ENCODE results near the gene HGF.

HGF gene

DNA sequence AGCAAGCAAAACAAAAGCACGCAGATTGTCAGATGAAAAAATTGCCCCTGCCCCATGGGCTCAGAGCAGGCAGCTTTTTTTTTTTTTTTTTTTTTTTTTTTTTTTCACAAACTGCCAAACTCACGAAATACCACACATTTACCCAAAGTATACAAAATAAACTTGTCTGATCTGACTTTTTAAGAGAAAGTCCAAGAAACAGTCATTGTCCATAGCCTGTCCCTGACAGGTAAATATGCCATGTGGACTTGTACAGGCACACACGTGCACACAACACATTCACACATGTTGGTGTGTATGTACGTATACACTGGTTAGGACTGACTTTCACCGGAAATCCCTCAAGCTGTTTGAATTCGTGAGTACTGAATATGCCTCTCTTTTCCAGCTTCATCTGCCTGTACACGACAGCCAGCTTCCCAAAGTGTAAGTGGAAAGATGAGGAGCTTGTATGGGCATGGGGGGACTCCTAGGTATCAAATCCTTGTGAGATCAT lies 929 bp upstream of the HGF start:
- H3K27ac ChIP-seq, result peak overlapping the region; percentile 40; the same call in 1 of the 2 replicates
- TF ChIP-seq, protein P1, sequence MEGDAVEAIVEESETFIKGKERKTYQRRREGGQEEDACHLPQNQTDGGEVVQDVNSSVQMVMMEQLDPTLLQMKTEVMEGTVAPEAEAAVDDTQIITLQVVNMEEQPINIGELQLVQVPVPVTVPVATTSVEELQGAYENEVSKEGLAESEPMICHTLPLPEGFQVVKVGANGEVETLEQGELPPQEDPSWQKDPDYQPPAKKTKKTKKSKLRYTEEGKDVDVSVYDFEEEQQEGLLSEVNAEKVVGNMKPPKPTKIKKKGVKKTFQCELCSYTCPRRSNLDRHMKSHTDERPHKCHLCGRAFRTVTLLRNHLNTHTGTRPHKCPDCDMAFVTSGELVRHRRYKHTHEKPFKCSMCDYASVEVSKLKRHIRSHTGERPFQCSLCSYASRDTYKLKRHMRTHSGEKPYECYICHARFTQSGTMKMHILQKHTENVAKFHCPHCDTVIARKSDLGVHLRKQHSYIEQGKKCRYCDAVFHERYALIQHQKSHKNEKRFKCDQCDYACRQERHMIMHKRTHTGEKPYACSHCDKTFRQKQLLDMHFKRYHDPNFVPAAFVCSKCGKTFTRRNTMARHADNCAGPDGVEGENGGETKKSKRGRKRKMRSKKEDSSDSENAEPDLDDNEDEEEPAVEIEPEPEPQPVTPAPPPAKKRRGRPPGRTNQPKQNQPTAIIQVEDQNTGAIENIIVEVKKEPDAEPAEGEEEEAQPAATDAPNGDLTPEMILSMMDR (conservative IDR thresholded peaks at IDR 0.05), result no peak

DNA sequence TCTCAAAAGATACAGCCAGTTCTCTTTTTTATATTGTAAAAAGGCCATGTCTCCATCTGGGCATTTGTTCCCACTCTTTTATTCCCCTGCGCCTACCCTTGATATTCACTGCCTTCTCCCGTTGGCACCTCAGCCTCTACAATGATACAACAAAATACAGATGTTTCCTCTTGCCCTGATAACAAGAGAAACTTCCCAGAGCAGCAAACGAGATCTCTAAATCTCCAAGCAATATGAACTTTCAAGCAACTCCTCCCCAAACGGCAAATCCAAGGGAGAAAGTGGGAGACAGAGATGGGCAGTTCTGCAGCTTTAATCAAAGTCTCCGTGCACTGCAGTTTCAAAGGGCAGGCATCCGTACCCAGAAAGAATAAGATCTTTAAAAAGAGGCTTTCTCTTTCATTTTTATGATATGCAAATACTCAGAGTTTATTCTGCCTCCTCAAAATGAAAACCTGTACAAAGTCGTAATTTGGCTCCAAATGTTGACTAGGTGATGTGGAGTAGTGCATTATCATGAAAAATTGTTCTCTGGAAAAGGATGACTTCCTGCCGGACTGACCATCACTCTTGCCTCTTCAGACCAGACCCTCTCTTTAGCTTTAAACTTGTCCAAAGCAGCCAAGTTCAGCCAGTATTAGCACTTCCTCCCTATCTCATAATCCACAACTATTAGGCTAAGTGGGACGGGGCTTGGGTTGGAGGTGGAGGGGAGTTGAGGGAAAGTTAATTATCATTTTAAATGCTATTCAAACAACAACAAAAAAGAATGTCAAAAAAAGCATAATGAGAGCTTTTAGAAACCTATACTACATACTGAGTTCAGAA lies 682 bp downstream of the HGF start:
- TF ChIP-seq, protein P1 (conservative IDR thresholded peaks at IDR 0.05), result no peak
- H3K27ac ChIP-seq, result peak overlapping the region; percentile 40; the same call in 1 of the 2 replicates

DNA sequence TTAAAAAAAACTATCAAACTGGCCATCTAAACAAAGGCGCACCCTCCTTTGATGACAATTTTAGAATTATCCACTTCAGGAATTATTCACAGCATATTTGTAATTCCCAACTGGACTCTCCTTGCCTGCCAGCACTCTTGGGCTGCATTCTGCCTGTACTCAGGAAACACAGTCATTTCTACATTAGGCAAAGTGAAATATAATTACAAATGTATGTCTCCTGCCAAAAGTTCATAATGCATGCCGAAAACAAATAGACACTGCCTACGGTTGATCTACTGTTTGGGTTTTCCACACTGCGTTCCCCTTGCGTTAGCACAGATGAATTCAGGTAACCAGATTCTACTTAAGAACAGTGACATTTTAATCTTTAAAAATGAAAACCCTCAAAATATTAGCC lies 1.9 kb downstream of the HGF start:
- peak overlapping the region; percentile 40; the same call in 1 of the 2 replicates for H3K27ac ChIP-seq
- TF ChIP-seq, protein P1 (conservative IDR thresholded peaks at IDR 0.05), result no peak

DNA sequence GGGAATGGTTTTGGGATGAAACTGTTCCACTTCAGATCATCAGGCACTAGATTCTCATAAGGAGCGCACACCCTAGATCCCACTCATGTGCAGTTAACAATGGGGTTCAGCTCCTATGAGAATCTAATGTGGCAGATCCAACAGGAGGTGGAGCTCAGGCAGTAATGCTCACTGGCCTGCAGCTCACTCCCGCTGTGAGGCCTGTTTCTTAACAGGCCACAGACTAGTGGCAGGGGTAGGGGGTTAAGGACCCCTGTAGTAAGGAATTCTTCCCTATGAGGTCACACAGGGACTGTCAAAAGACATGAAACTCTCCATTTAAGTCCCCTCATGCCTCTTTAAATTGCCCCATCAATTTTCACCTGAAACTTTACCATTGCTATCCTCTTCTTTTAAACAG lies 8.0 kb downstream of the HGF start:
- H3K27ac ChIP-seq, result no peak overlapping the region
- TF ChIP-seq, protein P1 (conservative IDR thresholded peaks at IDR 0.05), result no peak

DNA sequence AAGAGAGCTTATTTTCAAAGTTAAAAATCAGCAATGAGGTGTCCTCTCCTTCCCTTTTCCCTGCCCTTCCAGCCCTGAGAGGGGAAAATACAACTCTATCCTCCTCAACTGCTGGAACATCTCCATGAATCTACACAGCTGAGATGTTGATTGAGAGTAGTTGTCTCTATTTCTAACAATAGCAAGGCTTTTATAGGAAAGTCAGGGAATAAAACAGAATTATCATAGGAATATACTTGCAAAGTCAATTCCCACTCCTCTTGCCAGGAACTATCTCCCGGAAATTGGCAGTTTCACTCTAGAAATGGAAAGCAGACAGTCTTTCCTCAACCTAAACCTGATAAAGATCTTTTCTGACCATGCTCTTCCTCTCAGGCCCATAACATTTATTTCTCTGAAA lies 8.8 kb downstream of the HGF start:
- no peak overlapping the region for H3K27ac ChIP-seq
- TF ChIP-seq, protein P1 (conservative IDR thresholded peaks at IDR 0.05), result no peak

DNA sequence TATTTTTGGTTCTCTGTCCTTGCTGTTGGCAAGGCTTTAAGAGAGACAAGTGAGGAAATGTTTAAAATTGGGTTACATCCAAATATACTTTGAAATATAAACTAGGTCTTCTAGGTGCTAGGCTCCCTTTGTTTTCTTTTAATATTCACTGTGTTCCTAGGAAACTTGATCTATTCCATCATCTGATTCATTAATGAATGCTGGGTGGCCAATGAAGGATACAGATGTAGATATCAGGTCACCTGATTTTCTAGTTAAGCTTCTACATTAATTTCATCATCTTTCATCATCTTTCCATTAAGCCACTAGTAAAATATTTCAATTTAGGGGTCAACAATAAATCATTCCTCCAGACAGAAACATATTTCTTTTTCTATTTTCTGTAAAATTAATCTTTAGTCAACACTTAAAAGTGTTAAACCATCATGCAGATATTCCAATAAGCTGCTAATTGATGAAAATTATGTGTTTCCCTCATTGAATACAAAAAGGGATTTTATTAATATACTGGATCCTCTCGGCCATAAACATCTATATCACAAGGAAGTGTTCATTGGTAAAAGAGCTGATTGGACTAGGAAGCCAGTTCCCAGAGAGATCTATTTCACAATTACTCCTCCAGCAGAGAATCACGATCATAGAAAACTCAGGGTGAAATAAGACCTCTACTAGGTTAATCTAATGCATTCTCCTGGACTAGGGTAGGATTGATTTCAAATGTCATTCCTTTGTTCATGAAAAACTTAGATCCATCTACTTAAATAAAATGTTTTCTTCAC lies 14.7 kb downstream of the HGF start:
- TF ChIP-seq, protein P1 (conservative IDR thresholded peaks at IDR 0.05), result no peak
- H3K27ac ChIP-seq, result no peak overlapping the region

DNA sequence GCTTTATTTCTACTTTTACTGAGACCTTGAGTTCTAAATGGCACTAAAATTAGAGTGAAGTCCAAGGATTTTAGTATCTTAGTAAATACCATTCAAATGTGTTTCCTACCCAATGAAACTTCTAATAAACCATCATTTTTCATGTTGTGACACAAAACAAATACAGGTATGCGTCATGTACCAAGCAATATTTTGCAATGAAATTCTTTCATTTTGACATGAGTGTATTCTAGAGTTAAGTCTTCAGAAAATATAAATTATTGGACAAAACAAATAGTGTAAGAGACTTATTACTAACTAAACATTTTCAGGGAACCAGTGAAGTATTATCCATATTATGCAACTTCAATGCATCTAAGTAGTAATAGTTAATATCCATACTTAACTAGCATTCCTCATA lies 16.5 kb downstream of the HGF start:
- TF ChIP-seq, protein P1 (conservative IDR thresholded peaks at IDR 0.05), result no peak
- H3K27ac ChIP-seq, result no peak overlapping the region

All from VCaP (cell line).